Measurements from ENCODE around the gene KRTCAP3.
"Not testable (repeated sequence)": the region's sequence is repeated elsewhere in the genome, so short reads cannot be mapped to it uniquely, and the experiment has no call there.

Gene KRTCAP3

GRCh38 chr2:27409321-27410073, 32.7 kb upstream of the KRTCAP3 start, which contains the start of gene PPM1G:
Gene PPM1G, minus strand, starts transcription at chr2:27409591. Its CDS starts 169 bp downstream, at chr2:27409422.
- no peak for TF ChIP-seq CTCF (IDR thresholded peaks at IDR 0.05; ENCODE audit: insufficient read depth, low read depth, low read length, missing control alignments)
- DNase-seq (ENCODE audit: low read depth): peak; percentile 97
- peak within 1 kb of the TSS; percentile 90 for H3K4me3 ChIP-seq (ENCODE audit: low read depth, low read length)

DNA sequence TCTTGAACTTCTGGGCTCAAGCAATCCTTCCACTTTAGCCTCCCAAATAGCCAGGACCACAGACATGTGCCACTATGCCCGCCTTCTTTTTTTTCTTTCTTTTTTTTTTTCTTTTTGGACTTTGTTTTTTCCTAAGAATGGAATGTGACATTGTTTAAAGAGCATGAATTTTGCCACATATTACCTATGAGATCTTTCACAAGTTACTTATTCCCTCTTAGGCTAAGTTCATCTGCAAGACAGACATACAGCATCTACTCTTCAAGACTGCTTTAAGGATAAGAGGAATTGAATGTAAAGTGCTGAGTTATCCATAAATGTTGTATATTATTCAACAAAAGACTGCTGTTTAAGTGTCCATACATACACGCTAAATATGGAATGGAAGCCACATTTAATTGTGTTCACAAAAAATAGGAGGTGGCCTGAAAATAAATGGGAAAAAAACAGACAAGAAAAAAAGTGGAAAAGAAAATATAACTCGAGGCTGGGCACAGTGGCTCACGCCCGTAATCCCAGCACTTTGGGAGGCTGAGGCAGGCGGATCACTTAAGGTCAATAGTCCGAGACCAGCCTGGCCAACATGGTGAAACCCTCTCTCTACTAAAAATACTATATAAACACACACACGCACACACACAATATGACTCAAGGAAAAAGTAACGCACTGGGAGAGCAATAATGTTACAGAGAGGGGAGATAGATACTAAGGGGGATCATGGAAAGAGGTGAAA, 29.6 kb upstream of the KRTCAP3 start:
- H3K4me3 ChIP-seq (ENCODE audit: low read depth, low read length): no peak overlapping the region
- DNase-seq (ENCODE audit: low read depth): no peak
- no peak for TF ChIP-seq CTCF (IDR thresholded peaks at IDR 0.05; ENCODE audit: insufficient read depth, low read depth, low read length, missing control alignments)

GRCh38 chr2:27416151-27416550, 26.0 kb upstream of the KRTCAP3 start:
- TF ChIP-seq CTCF (IDR thresholded peaks at IDR 0.05; ENCODE audit: insufficient read depth, low read depth, low read length, missing control alignments): no peak
- no peak for DNase-seq (ENCODE audit: low read depth)
- H3K4me3 ChIP-seq (ENCODE audit: low read depth, low read length): no peak overlapping the region

DNA sequence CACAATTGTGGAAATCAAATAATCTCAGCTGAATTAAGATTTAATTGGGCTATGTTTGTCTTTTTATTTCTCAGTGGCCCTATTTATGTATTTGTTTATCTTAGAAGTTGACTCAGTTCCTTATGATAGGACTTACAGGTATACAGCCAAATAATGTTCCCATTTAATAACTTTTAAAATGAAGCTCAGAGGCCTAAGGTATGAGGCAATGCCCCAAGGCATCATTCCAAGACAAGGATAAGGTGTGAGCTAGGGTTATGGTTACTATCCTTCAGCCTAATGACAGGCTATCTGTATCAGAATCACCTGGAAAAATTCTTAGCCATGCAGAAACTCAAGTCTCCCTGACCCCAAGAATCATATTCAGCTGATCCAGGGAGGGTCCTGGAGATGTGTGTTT, 21.2 kb upstream of the KRTCAP3 start:
- no peak overlapping the region for H3K4me3 ChIP-seq (ENCODE audit: low read depth, low read length)
- no peak for DNase-seq (ENCODE audit: low read depth)
- TF ChIP-seq CTCF (IDR thresholded peaks at IDR 0.05; ENCODE audit: insufficient read depth, low read depth, low read length, missing control alignments): no peak

DNA sequence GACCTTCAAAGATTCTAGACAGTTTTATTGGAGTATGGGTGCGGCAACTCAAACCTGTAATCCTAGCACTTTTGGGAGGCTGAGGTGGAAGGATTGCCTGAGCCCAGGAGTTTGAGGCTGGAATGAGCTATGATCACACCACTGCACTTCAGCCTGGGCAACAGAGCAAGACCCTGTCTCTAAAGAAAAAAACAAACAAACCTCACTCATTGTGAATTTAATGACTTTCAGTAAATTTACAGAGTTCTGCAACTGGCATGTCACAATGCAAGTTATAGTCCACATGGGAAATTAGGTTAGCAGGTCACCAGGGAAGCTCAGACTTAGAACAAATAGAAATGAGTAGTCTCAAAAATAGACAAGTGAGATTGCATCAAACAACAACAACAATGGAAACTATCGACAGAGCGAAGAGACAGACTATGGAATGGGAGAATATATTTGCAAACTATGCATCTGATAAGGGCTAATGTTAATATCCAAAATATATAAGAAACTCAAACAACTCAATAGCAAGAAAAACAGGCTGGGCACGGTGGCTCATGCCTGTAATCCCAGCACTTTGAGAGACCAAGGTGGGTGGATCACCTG, 20.4 kb upstream of the KRTCAP3 start:
- TF ChIP-seq CTCF (IDR thresholded peaks at IDR 0.05; ENCODE audit: insufficient read depth, low read depth, low read length, missing control alignments): no peak
- no peak for DNase-seq (ENCODE audit: low read depth)
- H3K4me3 ChIP-seq (ENCODE audit: low read depth, low read length): no peak overlapping the region

DNA sequence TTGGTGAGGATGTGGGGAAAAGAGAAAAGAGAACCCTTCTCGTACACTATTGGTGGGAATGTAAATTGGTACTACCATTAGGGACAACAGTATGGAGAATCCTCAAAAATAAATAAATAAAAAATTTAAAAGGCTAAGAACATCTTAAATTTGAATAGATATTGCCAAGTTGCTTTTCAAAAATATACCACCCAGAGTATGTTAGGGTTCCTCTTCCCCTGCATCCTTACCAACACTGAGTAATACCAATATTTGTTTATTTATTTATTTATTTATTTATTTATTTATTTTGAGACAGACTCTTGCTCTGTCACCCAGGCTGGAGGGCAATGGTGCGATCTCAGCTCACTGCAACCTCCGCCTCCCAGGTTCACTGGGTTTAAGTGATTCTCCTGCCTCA, 19.2 kb upstream of the KRTCAP3 start:
- TF ChIP-seq CTCF (IDR thresholded peaks at IDR 0.05; ENCODE audit: insufficient read depth, low read depth, low read length, missing control alignments): no peak
- H3K4me3 ChIP-seq (ENCODE audit: low read depth, low read length): no peak overlapping the region
- DNase-seq (ENCODE audit: low read depth): no peak

DNA sequence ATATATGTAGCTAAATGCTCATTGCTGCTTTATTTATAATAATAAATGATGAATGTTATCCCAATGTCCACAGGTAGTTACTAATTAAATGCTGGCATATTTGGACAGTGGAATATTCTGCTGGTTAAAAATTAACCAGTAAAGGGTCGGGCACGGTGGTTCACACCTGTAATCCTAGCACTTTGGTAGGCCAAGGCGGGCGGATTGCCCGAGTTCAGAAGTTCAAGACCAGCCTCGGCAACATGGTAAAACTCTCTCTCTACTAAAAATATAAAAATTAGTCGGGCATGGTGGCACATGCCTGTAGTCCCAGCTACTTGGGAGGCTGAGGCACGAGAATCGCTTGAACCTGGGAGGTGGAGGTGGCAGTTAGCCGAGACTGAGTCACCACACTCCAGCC, 17.1 kb upstream of the KRTCAP3 start:
- DNase-seq (ENCODE audit: low read depth); H3K4me3 ChIP-seq (ENCODE audit: low read depth, low read length): not testable (repeated sequence)

Data from GM12865 (cell line).